Mesenchymal stem cell (in vitro differentiated cells and primary cell): Measurements from ENCODE around the gene UCP2.

ENCODE experiments used
- DNase-seq: peaks from one replicate; pipeline ENCODE4 v3.0.0-alpha.2; 2013
- H2AFZ ChIP-seq: one replicate; pipeline ENCODE4 v1.6.1; 2013; ENCODE audit warnings: low read depth, mild to moderate bottlenecking, control low read depth, inconsistent platforms, low read length, moderate library complexity
- H2AK5ac ChIP-seq: 2 replicates; pipeline ENCODE4 v1.6.1; 2013; ENCODE audit warnings: low read length, moderate library complexity, mild to moderate bottlenecking, inconsistent platforms; ENCODE audit not compliant: severe bottlenecking
- H2BK120ac ChIP-seq: one replicate; pipeline ENCODE4 v1.6.1; 2013; ENCODE audit warnings: low read depth, mild to moderate bottlenecking, inconsistent platforms, low read length, moderate library complexity
- H2BK12ac ChIP-seq, 2 experiments: one replicate each; pipeline ENCODE4 v1.6.1; 2013; ENCODE audit warnings: inconsistent platforms in 2 of 2, low read length in 2 of 2, mild to moderate bottlenecking in 2 of 2, moderate library complexity in 2 of 2, control low read depth in 1 of 2
- H2BK15ac ChIP-seq: one replicate; pipeline ENCODE4 v1.6.1; 2013; ENCODE audit warnings: mild to moderate bottlenecking, low read depth, inconsistent platforms; ENCODE audit not compliant: poor library complexity, severe bottlenecking
- H2BK5ac ChIP-seq: 2 replicates; pipeline ENCODE4 v1.6.1; 2013; ENCODE audit warnings: low read depth, mild to moderate bottlenecking, low read length, control low read depth, inconsistent platforms; ENCODE audit not compliant: poor library complexity, severe bottlenecking
- H3K14ac ChIP-seq, 2 experiments: one replicate each; pipeline ENCODE4 v1.6.1; 2013; ENCODE audit warnings: inconsistent platforms in 2 of 2, low read length in 2 of 2, control low read depth in 1 of 2, mild to moderate bottlenecking in 1 of 2, moderate library complexity in 1 of 2
- H3K18ac ChIP-seq, 2 experiments: one replicate each; pipeline ENCODE4 v1.6.1; 2013; ENCODE audit warnings: inconsistent platforms in 2 of 2, low read length in 2 of 2, control low read depth in 1 of 2, low read depth in 1 of 2, mild to moderate bottlenecking in 1 of 2
- H3K23ac ChIP-seq, 2 experiments: one replicate each; pipeline ENCODE4 v1.6.1; 2013; ENCODE audit warnings: inconsistent platforms in 2 of 2, low read length in 2 of 2, mild to moderate bottlenecking in 2 of 2, moderate library complexity in 2 of 2, control low read depth in 1 of 2
- H3K27ac ChIP-seq: 2 replicates; pipeline ENCODE4 v1.5.1; 2013; ENCODE audit warnings: mild to moderate bottlenecking, moderate library complexity, low read length, control low read depth, inconsistent platforms; ENCODE audit not compliant: poor library complexity, severe bottlenecking
- H3K27me3 ChIP-seq, 2 experiments: 2 replicates each; pipeline versions ENCODE4 v1.6.1 to v1.7.0; 2013; ENCODE audit warnings: low read length in 2 of 2, mild to moderate bottlenecking in 2 of 2, moderate library complexity in 2 of 2, control low read depth in 1 of 2, inconsistent platforms in 1 of 2; ENCODE audit not compliant: control insufficient read depth in 1 of 2, insufficient read depth in 1 of 2
- H3K36me3 ChIP-seq, 2 experiments: 2 replicates each; pipeline versions ENCODE4 v1.6.1 to v1.7.0; 2013; ENCODE audit warnings: low read length in 2 of 2, control low read depth in 1 of 2, inconsistent platforms in 1 of 2, low read depth in 1 of 2, mild to moderate bottlenecking in 1 of 2; ENCODE audit not compliant: insufficient read depth in 2 of 2, control insufficient read depth in 1 of 2
- H3K4ac ChIP-seq, 2 experiments: one replicate each; pipeline ENCODE4 v1.6.1; 2013; ENCODE audit warnings: inconsistent platforms in 2 of 2, low read length in 2 of 2, mild to moderate bottlenecking in 2 of 2, moderate library complexity in 2 of 2, control low read depth in 1 of 2, low read depth in 1 of 2
- H3K4me1 ChIP-seq: 2 replicates; pipeline ENCODE4 v1.6.1; 2013; ENCODE audit warnings: low read depth, low read length, control low read depth; ENCODE audit not compliant: control insufficient read depth, insufficient read depth
- H3K4me2 ChIP-seq: 2 replicates; pipeline ENCODE4 v1.6.1; 2013; ENCODE audit warnings: low read length, mild to moderate bottlenecking, inconsistent platforms; ENCODE audit not compliant: poor library complexity, severe bottlenecking
- H3K4me3 ChIP-seq, 2 experiments: 2 replicates each; pipeline versions ENCODE4 v1.5.1 to v1.7.0; 2013; ENCODE audit warnings: low read length in 2 of 2, mild to moderate bottlenecking in 2 of 2, control low read depth in 1 of 2, low read depth in 1 of 2; ENCODE audit not compliant: insufficient read depth in 1 of 2
- H3K79me1 ChIP-seq: replicated peaks from 2 replicates; pipeline ENCODE4 v1.6.1; 2013; ENCODE audit warnings: mild to moderate bottlenecking, control low read depth, low read length, inconsistent platforms; ENCODE audit not compliant: poor library complexity, severe bottlenecking
- H3K9ac ChIP-seq: 2 replicates; pipeline ENCODE4 v1.7.0; 2013; ENCODE audit warnings: mild to moderate bottlenecking, low read length, moderate library complexity
- H3K9me3 ChIP-seq: 2 replicates; pipeline ENCODE4 v1.7.0; 2013; ENCODE audit warnings: mild to moderate bottlenecking, low read length; ENCODE audit not compliant: control insufficient read depth
- H4K8ac ChIP-seq: one replicate; pipeline ENCODE4 v1.6.1; 2013; ENCODE audit warnings: inconsistent platforms, mild to moderate bottlenecking, low read length, moderate library complexity
- H4K91ac ChIP-seq: one replicate; pipeline ENCODE4 v1.6.1; 2013; ENCODE audit warnings: mild to moderate bottlenecking, low read length, inconsistent platforms
- WGBS: methylation state at CpG from one replicate; pipeline ENCODE4 v1.1.7; 2013; ENCODE audit warnings: mixed read lengths; 5-methylcytosine and 5-hydroxymethylcytosine counted together

Gene UCP2

GRCh38 chr11:73931951-73932350 is 50.7 kb downstream of the UCP2 start:
- Histone ChIP-seq H3K4me1 (no peaks in the 10 kb centered on the region), H2BK120ac (no peak overlapping the region), H3K9me3 (no peaks in the 10 kb centered on the region), H3K27ac (no peak overlapping the region), H2AK5ac (no peak overlapping the region), H2BK12ac (no peak overlapping the region), H3K27me3 (no peaks in the 10 kb centered on the region), H2AFZ (no peak overlapping the region), H4K91ac (no peak overlapping the region), H4K8ac (no peak overlapping the region), H3K4ac (no peak overlapping the region), H3K79me1 (peaks cover 3% of the 10 kb centered on the region), H3K4me2 (no peak overlapping the region), H3K18ac (no peak overlapping the region), H2BK5ac (no peak overlapping the region), H2BK15ac (no peak overlapping the region), H3K14ac (no peak overlapping the region), H3K4me3 (no peak overlapping the region), H3K36me3 (peaks cover 17 to 52% of the 10 kb centered on the region in 2 experiments), H3K9ac (no peak overlapping the region), H3K23ac (no peak overlapping the region)
- DNase-seq, result no peak
- 97% methylated on average over 5 of the region's 6 CpGs for WGBS

- H3K4ac ChIP-seq, result no peak overlapping the region
- DNase-seq, result peak; percentile 87
- H3K4me3 ChIP-seq, result no peak overlapping the region
- H2BK5ac ChIP-seq, result no peak overlapping the region
- peak overlapping the region; percentile 30 for H3K9ac ChIP-seq
- no peak overlapping the region for H2BK120ac ChIP-seq
- no peak overlapping the region for H3K18ac ChIP-seq
- H3K9me3 ChIP-seq, result no peaks in the 10 kb centered on the region
- H3K27me3 ChIP-seq, result no peaks in the 10 kb centered on the region
- H3K23ac ChIP-seq, result no peak overlapping the region
- H2AFZ ChIP-seq, result no peak overlapping the region
- H3K36me3 ChIP-seq, result peaks cover 19 to 60% of the 10 kb centered on the region in 2 experiments
- whole genome bisulfite sequencing, result 70% methylated on average over 7 of the region's 7 CpGs
- no peak overlapping the region for H3K27ac ChIP-seq
- no peak overlapping the region for H4K91ac ChIP-seq
- H2BK12ac ChIP-seq, result no peak overlapping the region
- H2AK5ac ChIP-seq, result no peak overlapping the region
- no peaks in the 10 kb centered on the region for H3K4me1 ChIP-seq
- H3K79me1 ChIP-seq, result peaks cover 3% of the 10 kb centered on the region
- H3K4me2 ChIP-seq, result no peak overlapping the region
- no peak overlapping the region for H2BK15ac ChIP-seq
- H4K8ac ChIP-seq, result no peak overlapping the region
- no peak overlapping the region for H3K14ac ChIP-seq
Measured at GRCh38 chr11:73931039-73931645, 51.5 kb downstream of the UCP2 start.

- Histone ChIP-seq H2BK15ac (no peak overlapping the region), H3K14ac (no peak overlapping the region), H3K4me2 (no peak overlapping the region), H2AK5ac (no peak overlapping the region), H3K4me1 (no peaks in the 10 kb centered on the region), H3K23ac (no peak overlapping the region), H4K8ac (no peak overlapping the region), H3K79me1 (peaks cover 3% of the 10 kb centered on the region), H3K27me3 (no peaks in the 10 kb centered on the region), H2BK120ac (no peak overlapping the region), H3K4me3 (no peak overlapping the region), H3K9ac (no peak overlapping the region), H3K9me3 (no peaks in the 10 kb centered on the region), H2BK12ac (no peak overlapping the region), H3K18ac (no peak overlapping the region), H2BK5ac (no peak overlapping the region), H4K91ac (no peak overlapping the region), H3K36me3 (peaks cover 28 to 63% of the 10 kb centered on the region in 2 experiments), H2AFZ (no peak overlapping the region), H3K4ac (no peak overlapping the region), H3K27ac (no peak overlapping the region)
- no peak for DNase-seq
- 100% methylated on average over 2 of the region's 2 CpGs for WGBS
Measured at GRCh38 chr11:73929388-73929787, 53.3 kb downstream of the UCP2 start.
